Measurements from ENCODE around the gene CLIP2.
A peak's percentile ranks its signal among the peaks of the same experiment; 100 is the strongest.

CLIP2 gene

GRCh38 chr7:74404741-74405140, 115.5 kb downstream of the CLIP2 start:
- TF ChIP-seq, protein P1, sequence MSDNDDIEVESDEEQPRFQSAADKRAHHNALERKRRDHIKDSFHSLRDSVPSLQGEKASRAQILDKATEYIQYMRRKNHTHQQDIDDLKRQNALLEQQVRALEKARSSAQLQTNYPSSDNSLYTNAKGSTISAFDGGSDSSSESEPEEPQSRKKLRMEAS (IDR thresholded peaks at IDR 0.05; ENCODE audit: low read depth, low read length), result no peak
- TF ChIP-seq CTCF (IDR thresholded peaks at IDR 0.05; ENCODE audit: low read depth, low read length), result no peak
- no peak for DNase-seq (ENCODE audit: low read depth)

DNA sequence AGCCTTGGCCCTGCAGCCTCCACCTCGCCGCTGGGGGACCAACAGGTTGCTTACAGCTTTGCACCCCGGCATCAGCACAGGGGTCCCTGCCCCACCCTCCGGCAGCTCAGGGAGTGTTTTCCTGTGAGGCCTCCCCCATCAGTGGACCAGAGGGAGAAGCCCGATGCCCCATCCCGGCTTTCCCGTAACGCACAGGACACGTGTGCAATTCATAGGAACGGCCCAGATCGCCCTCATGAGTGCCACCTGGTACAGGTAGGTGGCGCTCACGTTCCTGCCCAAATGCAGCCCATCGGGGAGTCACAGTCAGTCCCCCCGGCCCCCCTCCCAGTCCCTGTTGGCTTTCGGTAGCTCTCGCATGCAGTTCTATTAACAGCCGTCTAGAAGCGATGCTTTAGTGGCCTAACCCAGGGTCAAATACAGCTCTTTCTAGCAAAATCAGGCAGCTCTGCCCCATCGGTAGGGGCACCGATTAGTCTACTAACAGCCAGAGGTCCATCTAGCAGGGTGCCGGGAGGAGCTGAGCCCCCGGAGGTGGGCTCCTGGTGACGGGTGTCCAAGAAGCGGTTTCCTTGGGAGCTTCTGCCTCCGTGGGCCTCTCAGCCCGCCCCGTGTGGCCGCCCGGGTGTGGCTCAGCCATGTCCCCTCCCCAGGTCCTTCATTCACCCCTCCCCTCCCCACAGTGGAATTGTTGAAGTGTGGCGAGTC, 116.1 kb downstream of the CLIP2 start:
- TF ChIP-seq, protein P1 (IDR thresholded peaks at IDR 0.05; ENCODE audit: low read depth, low read length), result peak; percentile 95
- TF ChIP-seq CTCF (IDR thresholded peaks at IDR 0.05; ENCODE audit: low read depth, low read length) (peak; percentile 90), POLR2A (IDR thresholded peaks at IDR 0.05; ENCODE audit: extremely low read depth, insufficient read length) (peak; percentile 76), MYC (IDR thresholded peaks at IDR 0.05; ENCODE audit: low read depth, low read length) (peak; percentile 96)
- peak overlapping the region; percentile 75 for H3K4me3 ChIP-seq (ENCODE audit: low read depth, low read length)
- DNase-seq (ENCODE audit: low read depth), result peak; percentile 97

More at GRCh38 chr7:74404741-74405140, 115.5 kb downstream of the CLIP2 start:
- peak overlapping the region; percentile 75 for H3K4me3 ChIP-seq (ENCODE audit: low read depth, low read length)

DNA sequence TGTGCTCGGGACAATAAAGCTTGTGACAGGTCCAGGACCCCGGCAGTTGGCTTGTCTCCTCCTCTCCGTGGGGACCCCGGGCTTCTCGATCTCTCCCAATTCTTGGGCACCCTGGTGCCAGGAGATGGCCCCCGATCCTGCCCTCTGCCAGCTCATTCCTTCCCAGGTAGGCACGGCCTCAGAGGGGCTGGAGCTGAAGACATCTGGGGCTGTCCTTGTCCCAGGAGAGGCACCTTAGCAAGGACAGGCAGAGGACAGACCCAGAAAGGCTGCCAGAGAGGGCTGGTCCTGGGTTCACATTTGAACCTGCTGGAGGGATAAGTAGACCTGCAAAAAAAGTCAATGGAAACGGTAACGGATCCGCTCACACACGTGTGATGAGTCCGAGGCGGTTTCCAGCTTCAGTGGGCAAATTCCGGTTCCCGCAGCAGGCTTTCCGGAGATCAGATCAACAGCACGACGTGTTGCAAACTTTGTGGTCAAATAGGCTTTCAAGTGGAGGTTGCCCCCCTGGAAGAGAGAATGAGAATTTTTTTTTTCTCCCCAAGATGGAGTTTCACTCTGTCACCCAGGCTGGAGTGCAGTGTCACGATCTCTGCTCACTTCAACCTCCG, 116.8 kb downstream of the CLIP2 start:
- H3K4me3 ChIP-seq (ENCODE audit: low read depth, low read length), result peak overlapping the region; percentile 75
- DNase-seq (ENCODE audit: low read depth), result peak; percentile 98
- peak; percentile 99 for TF ChIP-seq MYC (IDR thresholded peaks at IDR 0.05; ENCODE audit: low read depth, low read length)
- TF ChIP-seq, protein P1 (IDR thresholded peaks at IDR 0.05; ENCODE audit: low read depth, low read length), result peak; percentile 98
- TF ChIP-seq POLR2A (IDR thresholded peaks at IDR 0.05; ENCODE audit: extremely low read depth, insufficient read length), result peak; percentile 74
- TF ChIP-seq CTCF (IDR thresholded peaks at IDR 0.05; ENCODE audit: low read depth, low read length), result no peak

GRCh38 chr7:74407958-74408357, 118.8 kb downstream of the CLIP2 start:
- no peak overlapping the region for H3K4me3 ChIP-seq (ENCODE audit: low read depth, low read length)
- no peak for DNase-seq (ENCODE audit: low read depth)
- TF ChIP-seq, protein P1 (IDR thresholded peaks at IDR 0.05; ENCODE audit: low read depth, low read length), result no peak
- TF ChIP-seq CTCF (IDR thresholded peaks at IDR 0.05; ENCODE audit: low read depth, low read length) (no peak), MYC (IDR thresholded peaks at IDR 0.05; ENCODE audit: low read depth, low read length) (no peak), POLR2A (IDR thresholded peaks at IDR 0.05; ENCODE audit: extremely low read depth, insufficient read length) (no peak)

GRCh38 chr7:74409571-74409970, 120.4 kb downstream of the CLIP2 start:
- H3K4me3 ChIP-seq (ENCODE audit: low read depth, low read length), result no peak overlapping the region
- DNase-seq (ENCODE audit: low read depth), result no peak
- TF ChIP-seq MYC (IDR thresholded peaks at IDR 0.05; ENCODE audit: low read depth, low read length) (no peak), CTCF (IDR thresholded peaks at IDR 0.05; ENCODE audit: low read depth, low read length) (no peak), POLR2A (IDR thresholded peaks at IDR 0.05; ENCODE audit: extremely low read depth, insufficient read length) (no peak)
- TF ChIP-seq, protein P1 (IDR thresholded peaks at IDR 0.05; ENCODE audit: low read depth, low read length), result no peak

Measured in NB4 (cell line).